GM23338 (cell line): Measurements from ENCODE around the gene SCYGR2. TPM values are rescaled to one million over a fixed set of nuclear protein-coding genes. Genes with fewer than 3 reads are reported as not detected.
A peak's percentile ranks its signal among the peaks of the same experiment; 100 is the strongest.

Experiments used
- ATAC-seq: fragments of 200-7000 bp; cut with Tn5 transposase; 3 replicates; pipeline ENCODE4 v1.9.1; 2020
- DNase-seq: peaks from one replicate; pipeline ENCODE4 v3.0.0-alpha.2; 2015; ENCODE audit warnings: low spot score
- H2AFZ ChIP-seq: fragments of 200-600 bp; sonication (generic); 2 replicates; pipeline ENCODE4 v1.8.0; 2016; ENCODE audit warnings: antibody characterized with exemption, mild to moderate bottlenecking, moderate library complexity
- H3F3A ChIP-seq: fragments of 200-600 bp; sonication (generic); replicated peaks from 2 replicates; pipeline ENCODE4 v1.8.0; 2017; ENCODE audit warnings: antibody characterized with exemption, mixed run types, low read depth
- H3K27ac ChIP-seq: fragments of 200-600 bp; sonication (generic); 2 replicates; pipeline ENCODE4 v1.6.1; 2016; ENCODE audit warnings: low read depth
- H3K27me3 ChIP-seq: fragments of 200-600 bp; sonication (generic); 2 replicates; pipeline ENCODE4 v1.8.0; 2016; ENCODE audit warnings: mild to moderate bottlenecking, mixed run types, moderate library complexity; ENCODE audit not compliant: insufficient read depth
- H3K36me3 ChIP-seq: fragments of 200-600 bp; sonication (generic); 2 replicates; pipeline ENCODE4 v1.8.0; 2016; ENCODE audit warnings: mild to moderate bottlenecking; ENCODE audit not compliant: insufficient read depth
- H3K4me1 ChIP-seq: fragments of 200-600 bp; sonication (generic); 2 replicates; pipeline ENCODE4 v1.8.0; 2016; ENCODE audit warnings: mild to moderate bottlenecking, moderate library complexity; ENCODE audit not compliant: insufficient read depth
- H3K4me2 ChIP-seq: fragments of 200-600 bp; sonication (generic); 2 replicates; pipeline ENCODE4 v1.7.1; 2017; ENCODE audit warnings: mixed run types
- H3K4me3 ChIP-seq: fragments of 200-600 bp; sonication (generic); 2 replicates; pipeline ENCODE4 v1.6.1; 2016; ENCODE audit warnings: mixed run types
- H3K79me2 ChIP-seq: fragments of 200-600 bp; sonication (generic); replicated peaks from 2 replicates; pipeline ENCODE4 v1.8.0; 2017; ENCODE audit warnings: mild to moderate bottlenecking; ENCODE audit not compliant: insufficient read depth
- H3K9me2 ChIP-seq: fragments of 200-600 bp; sonication (generic); 2 replicates; pipeline ENCODE4 v1.8.0; 2017; ENCODE audit not compliant: insufficient read depth
- H4K20me1 ChIP-seq: fragments of 200-600 bp; sonication (generic); replicated peaks from 2 replicates; pipeline ENCODE4 v1.8.0; 2017; ENCODE audit warnings: mild to moderate bottlenecking; ENCODE audit not compliant: insufficient read depth
- H3K27ac Mint-ChIP-seq: 2 replicates; pipeline ENCODE4 v1.8.0; 2020; ENCODE audit warnings: inconsistent platforms, mild to moderate bottlenecking, moderate library complexity, mixed read lengths
- H3K27me3 Mint-ChIP-seq: 3 replicates; pipeline ENCODE4 v1.8.0; 2022; ENCODE audit warnings: low read depth, mild to moderate bottlenecking, moderate library complexity, mixed read lengths, inconsistent platforms; ENCODE audit not compliant: insufficient read depth, poor library complexity
- H3K36me3 Mint-ChIP-seq: 3 replicates; pipeline ENCODE4 v1.8.0; 2021; ENCODE audit warnings: low read depth, mild to moderate bottlenecking, inconsistent platforms, moderate library complexity, mixed read lengths
- H3K4me1 Mint-ChIP-seq: 3 replicates; pipeline ENCODE4 v1.8.0; 2020; ENCODE audit warnings: mild to moderate bottlenecking, inconsistent platforms, mixed read lengths
- H3K4me3 Mint-ChIP-seq: 3 replicates; pipeline ENCODE4 v1.8.0; 2021; ENCODE audit warnings: moderate library complexity, mild to moderate bottlenecking, inconsistent platforms, mixed read lengths
- H3K9me3 Mint-ChIP-seq: 3 replicates; pipeline ENCODE4 v1.8.0; 2020; ENCODE audit warnings: moderate library complexity, mild to moderate bottlenecking, inconsistent platforms, mixed read lengths
- CREB1 ChIP-seq: fragments of 250-450 bp; sonication (Bioruptor Pico); IDR thresholded peaks from 2 replicates; pipeline ENCODE4 v1.5.0; 2020; ENCODE audit warnings: low read depth, mild to moderate bottlenecking, moderate library complexity
- CTCF ChIP-seq, 2 experiments: fragments of 200-600 bp in 1 of 2; sonication (generic) in 1 of 2; conservative IDR thresholded peaks; 2 replicates each; pipeline versions ENCODE4 v1.5.1 to v1.6.1; 2016 to 2017; ENCODE audit warnings: antibody characterized with exemption in 2 of 2, low read depth in 2 of 2, mild to moderate bottlenecking in 2 of 2, moderate library complexity in 1 of 2
- ETS1 ChIP-seq: IDR thresholded peaks from 2 replicates; pipeline ENCODE4 v1.6.1; 2016; ENCODE audit warnings: antibody characterized with exemption
- EZH2 ChIP-seq: fragments of 200-600 bp; sonication (generic); IDR thresholded peaks from one replicate; pipeline ENCODE4 v1.8.0; 2017; ENCODE audit warnings: antibody characterized with exemption, mild to moderate bottlenecking, low read depth; ENCODE audit not compliant: unreplicated experiment
- EZH2phosphoT487 ChIP-seq: fragments of 200-600 bp; sonication (generic); IDR thresholded peaks from one replicate; pipeline ENCODE4 v1.8.1; 2018; ENCODE audit warnings: antibody characterized with exemption; ENCODE audit not compliant: unreplicated experiment
- JUNB ChIP-seq: IDR thresholded peaks from one replicate; pipeline ENCODE4 v1.6.1; 2016; ENCODE audit warnings: antibody characterized with exemption; ENCODE audit not compliant: unreplicated experiment
- NANOG ChIP-seq: IDR thresholded peaks from 2 replicates; pipeline ENCODE4 v1.6.1; 2016; ENCODE audit warnings: antibody characterized with exemption, borderline replicate concordance
- POLR2AphosphoS5 ChIP-seq: IDR thresholded peaks from 2 replicates; pipeline ENCODE4 v1.6.1; 2016; ENCODE audit warnings: antibody characterized with exemption, low read depth
- STAT1 ChIP-seq: IDR thresholded peaks from one replicate; pipeline ENCODE4 v1.6.1; 2016; ENCODE audit warnings: antibody characterized with exemption; ENCODE audit not compliant: unreplicated experiment
- ZNF114 ChIP-seq: fragments of 250-450 bp; sonication (Bioruptor Pico); IDR thresholded peaks from 2 replicates; pipeline ENCODE4 v1.5.0; 2020; ENCODE audit warnings: mild to moderate bottlenecking, moderate library complexity
- ZNF331 ChIP-seq: fragments of 250-450 bp; sonication (Bioruptor Pico); IDR thresholded peaks from 2 replicates; pipeline ENCODE4 v1.5.0; 2020; ENCODE audit warnings: low read depth, mild to moderate bottlenecking, moderate library complexity
- polyA plus RNA-seq: library from polyadenylated mRNA; unstranded; fragments of >200 nt; fragmentation: Nextera tagmentation; extraction: Ambion mirVana; gene quantifications from 2 replicates; pipeline ENCODE4 v1.2.1, GENCODE V29; 2016
- total RNA-seq: library from RNA; depleted of rRNA; stranded (reverse); fragments of >200 nt; shearing (Covaris generic); gene quantifications from 2 replicates; pipeline ENCODE4 v1.2.3, GENCODE V29; 2014
- TF ChIP-seq, protein P1 (sequence below): IDR thresholded peaks from one replicate; pipeline ENCODE4 v1.6.1; 2018; ENCODE audit warnings: antibody characterized with exemption; ENCODE audit not compliant: unreplicated experiment
- TF ChIP-seq, protein P2 (sequence below): fragments of 250-450 bp; sonication (Bioruptor Pico); IDR thresholded peaks from 2 replicates; pipeline ENCODE4 v1.5.0; 2020; ENCODE audit warnings: mild to moderate bottlenecking, moderate library complexity

SCYGR2 gene
- total and polyA plus RNA-seq, 2 experiments from 2014 or later = not detected

DNA sequence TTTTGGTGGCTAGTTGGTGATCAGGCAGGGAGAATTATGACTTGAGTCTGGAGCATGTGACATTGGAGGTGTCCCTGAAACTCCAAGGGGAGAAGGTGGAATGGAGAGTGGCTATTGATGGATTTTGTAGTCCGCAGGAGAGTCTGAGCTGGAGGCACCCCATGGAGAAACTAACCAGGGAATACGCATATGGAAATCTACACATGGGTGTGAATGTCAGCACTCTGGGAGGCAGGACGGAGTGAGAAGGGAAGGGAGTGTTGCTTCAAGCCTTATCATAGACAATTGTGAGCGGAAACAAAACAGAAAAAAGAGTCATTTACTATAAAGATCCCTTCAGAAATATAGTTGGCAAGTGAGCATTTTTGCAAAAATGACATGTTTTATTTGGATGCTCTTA, 17.9 kb downstream of the SCYGR2 start:
- no peaks in the 10 kb centered on the region for H3K9me3 Mint-ChIP-seq

More for the DNA sequence above, 17.9 kb downstream of the SCYGR2 start:
- no peaks in the 10 kb centered on the region for H3F3A ChIP-seq
- H3K4me1 Mint-ChIP-seq = peaks cover 19% of the 10 kb centered on the region
- peak overlapping the region; percentile 53; the same call in 1 of the 2 replicates for H2AFZ ChIP-seq
- H3K27me3 Mint-ChIP-seq = peaks cover 4% of the 10 kb centered on the region
- H3K4me1 ChIP-seq = peaks cover 7% of the 10 kb centered on the region; the same call in 1 of the 2 replicates
- DNase-seq = peak; percentile 46
- H3K27me3 ChIP-seq = no peaks in the 10 kb centered on the region
- no peak overlapping the region for H3K4me3 Mint-ChIP-seq
- no peaks in the 10 kb centered on the region for H3K79me2 ChIP-seq
- peak overlapping the region; percentile 52; the same call in 1 of the 2 replicates for H3K4me2 ChIP-seq
- H3K36me3 ChIP-seq = no peaks in the 10 kb centered on the region
- no peak overlapping the region for H3K4me3 ChIP-seq
- ATAC-seq = peak; percentile 77
- H3K27ac Mint-ChIP-seq = no peak overlapping the region
- H3K9me2 ChIP-seq = no peaks in the 10 kb centered on the region
- H3K36me3 Mint-ChIP-seq = no peaks in the 10 kb centered on the region
- no peak overlapping the region for H3K27ac ChIP-seq
- TF ChIP-seq ETS1 (no peak), ZNF331 (no peak), NANOG (no peak), STAT1 (no peak), POLR2AphosphoS5 (no peak), ZNF114 (CRISPR knock-in tag) (no peak), JUNB (no peak), EZH2 (no peak), CREB1 (CRISPR knock-in tag) (no peak), CTCF (conservative IDR thresholded peaks at IDR 0.05; ENCODE audit: low read depth in 2 of 2) (no peak), EZH2phosphoT487 (no peak)
- TF ChIP-seq, protein P1, sequence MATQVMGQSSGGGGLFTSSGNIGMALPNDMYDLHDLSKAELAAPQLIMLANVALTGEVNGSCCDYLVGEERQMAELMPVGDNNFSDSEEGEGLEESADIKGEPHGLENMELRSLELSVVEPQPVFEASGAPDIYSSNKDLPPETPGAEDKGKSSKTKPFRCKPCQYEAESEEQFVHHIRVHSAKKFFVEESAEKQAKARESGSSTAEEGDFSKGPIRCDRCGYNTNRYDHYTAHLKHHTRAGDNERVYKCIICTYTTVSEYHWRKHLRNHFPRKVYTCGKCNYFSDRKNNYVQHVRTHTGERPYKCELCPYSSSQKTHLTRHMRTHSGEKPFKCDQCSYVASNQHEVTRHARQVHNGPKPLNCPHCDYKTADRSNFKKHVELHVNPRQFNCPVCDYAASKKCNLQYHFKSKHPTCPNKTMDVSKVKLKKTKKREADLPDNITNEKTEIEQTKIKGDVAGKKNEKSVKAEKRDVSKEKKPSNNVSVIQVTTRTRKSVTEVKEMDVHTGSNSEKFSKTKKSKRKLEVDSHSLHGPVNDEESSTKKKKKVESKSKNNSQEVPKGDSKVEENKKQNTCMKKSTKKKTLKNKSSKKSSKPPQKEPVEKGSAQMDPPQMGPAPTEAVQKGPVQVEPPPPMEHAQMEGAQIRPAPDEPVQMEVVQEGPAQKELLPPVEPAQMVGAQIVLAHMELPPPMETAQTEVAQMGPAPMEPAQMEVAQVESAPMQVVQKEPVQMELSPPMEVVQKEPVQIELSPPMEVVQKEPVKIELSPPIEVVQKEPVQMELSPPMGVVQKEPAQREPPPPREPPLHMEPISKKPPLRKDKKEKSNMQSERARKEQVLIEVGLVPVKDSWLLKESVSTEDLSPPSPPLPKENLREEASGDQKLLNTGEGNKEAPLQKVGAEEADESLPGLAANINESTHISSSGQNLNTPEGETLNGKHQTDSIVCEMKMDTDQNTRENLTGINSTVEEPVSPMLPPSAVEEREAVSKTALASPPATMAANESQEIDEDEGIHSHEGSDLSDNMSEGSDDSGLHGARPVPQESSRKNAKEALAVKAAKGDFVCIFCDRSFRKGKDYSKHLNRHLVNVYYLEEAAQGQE = no peak
- TF ChIP-seq, protein P2, sequence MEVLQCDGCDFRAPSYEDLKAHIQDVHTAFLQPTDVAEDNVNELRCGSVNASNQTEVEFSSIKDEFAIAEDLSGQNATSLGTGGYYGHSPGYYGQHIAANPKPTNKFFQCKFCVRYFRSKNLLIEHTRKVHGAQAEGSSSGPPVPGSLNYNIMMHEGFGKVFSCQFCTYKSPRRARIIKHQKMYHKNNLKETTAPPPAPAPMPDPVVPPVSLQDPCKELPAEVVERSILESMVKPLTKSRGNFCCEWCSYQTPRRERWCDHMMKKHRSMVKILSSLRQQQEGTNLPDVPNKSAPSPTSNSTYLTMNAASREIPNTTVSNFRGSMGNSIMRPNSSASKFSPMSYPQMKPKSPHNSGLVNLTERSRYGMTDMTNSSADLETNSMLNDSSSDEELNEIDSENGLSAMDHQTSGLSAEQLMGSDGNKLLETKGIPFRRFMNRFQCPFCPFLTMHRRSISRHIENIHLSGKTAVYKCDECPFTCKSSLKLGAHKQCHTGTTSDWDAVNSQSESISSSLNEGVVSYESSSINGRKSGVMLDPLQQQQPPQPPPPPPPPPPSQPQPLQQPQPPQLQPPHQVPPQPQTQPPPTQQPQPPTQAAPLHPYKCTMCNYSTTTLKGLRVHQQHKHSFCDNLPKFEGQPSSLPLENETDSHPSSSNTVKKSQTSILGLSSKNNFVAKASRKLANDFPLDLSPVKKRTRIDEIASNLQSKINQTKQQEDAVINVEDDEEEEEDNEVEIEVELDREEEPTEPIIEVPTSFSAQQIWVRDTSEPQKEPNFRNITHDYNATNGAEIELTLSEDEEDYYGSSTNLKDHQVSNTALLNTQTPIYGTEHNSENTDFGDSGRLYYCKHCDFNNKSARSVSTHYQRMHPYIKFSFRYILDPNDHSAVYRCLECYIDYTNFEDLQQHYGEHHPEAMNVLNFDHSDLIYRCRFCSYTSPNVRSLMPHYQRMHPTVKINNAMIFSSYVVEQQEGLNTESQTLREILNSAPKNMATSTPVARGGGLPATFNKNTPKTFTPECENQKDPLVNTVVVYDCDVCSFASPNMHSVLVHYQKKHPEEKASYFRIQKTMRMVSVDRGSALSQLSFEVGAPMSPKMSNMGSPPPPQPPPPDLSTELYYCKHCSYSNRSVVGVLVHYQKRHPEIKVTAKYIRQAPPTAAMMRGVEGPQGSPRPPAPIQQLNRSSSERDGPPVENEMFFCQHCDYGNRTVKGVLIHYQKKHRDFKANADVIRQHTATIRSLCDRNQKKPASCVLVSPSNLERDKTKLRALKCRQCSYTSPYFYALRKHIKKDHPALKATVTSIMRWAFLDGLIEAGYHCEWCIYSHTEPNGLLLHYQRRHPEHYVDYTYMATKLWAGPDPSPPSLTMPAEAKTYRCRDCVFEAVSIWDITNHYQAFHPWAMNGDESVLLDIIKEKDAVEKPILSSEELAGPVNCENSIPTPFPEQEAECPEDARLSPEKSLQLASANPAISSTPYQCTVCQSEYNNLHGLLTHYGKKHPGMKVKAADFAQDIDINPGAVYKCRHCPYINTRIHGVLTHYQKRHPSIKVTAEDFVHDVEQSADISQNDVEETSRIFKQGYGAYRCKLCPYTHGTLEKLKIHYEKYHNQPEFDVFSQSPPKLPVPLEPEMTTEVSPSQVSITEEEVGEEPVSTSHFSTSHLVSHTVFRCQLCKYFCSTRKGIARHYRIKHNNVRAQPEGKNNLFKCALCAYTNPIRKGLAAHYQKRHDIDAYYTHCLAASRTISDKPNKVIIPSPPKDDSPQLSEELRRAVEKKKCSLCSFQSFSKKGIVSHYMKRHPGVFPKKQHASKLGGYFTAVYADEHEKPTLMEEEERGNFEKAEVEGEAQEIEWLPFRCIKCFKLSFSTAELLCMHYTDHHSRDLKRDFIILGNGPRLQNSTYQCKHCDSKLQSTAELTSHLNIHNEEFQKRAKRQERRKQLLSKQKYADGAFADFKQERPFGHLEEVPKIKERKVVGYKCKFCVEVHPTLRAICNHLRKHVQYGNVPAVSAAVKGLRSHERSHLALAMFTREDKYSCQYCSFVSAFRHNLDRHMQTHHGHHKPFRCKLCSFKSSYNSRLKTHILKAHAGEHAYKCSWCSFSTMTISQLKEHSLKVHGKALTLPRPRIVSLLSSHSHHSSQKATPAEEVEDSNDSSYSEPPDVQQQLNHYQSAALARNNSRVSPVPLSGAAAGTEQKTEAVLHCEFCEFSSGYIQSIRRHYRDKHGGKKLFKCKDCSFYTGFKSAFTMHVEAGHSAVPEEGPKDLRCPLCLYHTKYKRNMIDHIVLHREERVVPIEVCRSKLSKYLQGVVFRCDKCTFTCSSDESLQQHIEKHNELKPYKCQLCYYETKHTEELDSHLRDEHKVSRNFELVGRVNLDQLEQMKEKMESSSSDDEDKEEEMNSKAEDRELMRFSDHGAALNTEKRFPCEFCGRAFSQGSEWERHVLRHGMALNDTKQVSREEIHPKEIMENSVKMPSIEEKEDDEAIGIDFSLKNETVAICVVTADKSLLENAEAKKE (CRISPR knock-in tag) = no peak
- H4K20me1 ChIP-seq = no peaks in the 10 kb centered on the region
